SU-DHL-6 (cell line): Measurements from ENCODE around the gene ALDH1A1.

Source experiments
- H2AFZ ChIP-seq: fragments of 200-600 bp; sonication (generic); 2 replicates; pipeline ENCODE4 v1.6.1; 2014; ENCODE audit warnings: low read depth, mild to moderate bottlenecking, moderate library complexity, mixed read lengths, antibody characterized with exemption, low read length; ENCODE audit not compliant: severe bottlenecking
- H3F3A ChIP-seq: fragments of 200-600 bp; shearing (Covaris generic); 2 replicates; pipeline ENCODE4 v1.6.0; 2016; ENCODE audit warnings: antibody characterized with exemption, mild to moderate bottlenecking; ENCODE audit not compliant: insufficient read depth
- H3K27ac ChIP-seq: fragments of 200-600 bp; sonication (generic); 2 replicates; pipeline ENCODE4 v1.5.1; 2016; ENCODE audit warnings: low read depth, mild to moderate bottlenecking, low read length, moderate library complexity, mixed read lengths
- H3K27me3 ChIP-seq: fragments of 200-600 bp; sonication (generic), shearing (Covaris generic); 2 replicates; pipeline ENCODE4 v1.6.0; 2014; ENCODE audit warnings: mild to moderate bottlenecking, low read length
- H3K36me3 ChIP-seq: fragments of 200-600 bp; sonication (generic); 2 replicates; pipeline ENCODE4 v1.6.1; 2014; ENCODE audit warnings: mild to moderate bottlenecking, low read length, mixed read lengths
- H3K4me2 ChIP-seq: fragments of 300-600, 200-600 bp; shearing (Covaris generic), sonication (generic); 2 replicates; pipeline ENCODE4 v1.6.0; 2014; ENCODE audit warnings: low read length, low read depth, mild to moderate bottlenecking; ENCODE audit not compliant: poor library complexity, severe bottlenecking
- H3K4me3 ChIP-seq: fragments of 200-600 bp; sonication (generic); 2 replicates; pipeline ENCODE4 v1.5.1; 2014; ENCODE audit warnings: antibody characterized with exemption, low read length, mild to moderate bottlenecking, mixed read lengths; ENCODE audit not compliant: insufficient read depth, poor library complexity, severe bottlenecking
- H3K79me2 ChIP-seq: fragments of 200-600 bp; sonication (generic); 2 replicates; pipeline ENCODE4 v1.6.1; 2014; ENCODE audit warnings: mild to moderate bottlenecking, low read length, moderate library complexity; ENCODE audit not compliant: insufficient read depth
- H3K9ac ChIP-seq: fragments of 200-600 bp; sonication (generic); 2 replicates; pipeline ENCODE4 v1.7.0; 2014; ENCODE audit warnings: mild to moderate bottlenecking, low read length
- H3K9me2 ChIP-seq: fragments of 200-600 bp; sonication (generic); replicated peaks from 2 replicates; pipeline ENCODE4 v1.6.1; 2014; ENCODE audit warnings: low read length; ENCODE audit not compliant: insufficient read depth
- H3K9me3 ChIP-seq: fragments of 200-600 bp; sonication (generic); 2 replicates; pipeline ENCODE4 v1.6.1; 2014; ENCODE audit warnings: low read length, mixed read lengths; ENCODE audit not compliant: insufficient read depth
- H4K20me1 ChIP-seq: fragments of 200-600 bp; sonication (generic); 2 replicates; pipeline ENCODE4 v1.6.1; 2014; ENCODE audit warnings: low read depth, mild to moderate bottlenecking, antibody characterized with exemption, low read length, moderate library complexity, mixed read lengths
- EZH2phosphoT487 ChIP-seq: fragments of 200-600 bp; sonication (generic), shearing (Covaris generic); conservative IDR thresholded peaks from 2 replicates; pipeline ENCODE4 v1.6.1; 2018; ENCODE audit warnings: mild to moderate bottlenecking, antibody characterized with exemption, low read length, moderate library complexity, mixed read lengths
- TF ChIP-seq, protein P1 (sequence below): fragments of 200-600 bp; sonication (generic); IDR thresholded peaks from one replicate; pipeline ENCODE4 v1.5.1; 2017; ENCODE audit warnings: antibody characterized with exemption, mild to moderate bottlenecking, low read length, moderate library complexity; ENCODE audit not compliant: insufficient read depth, poor library complexity, severe bottlenecking

Gene ALDH1A1

DNA sequence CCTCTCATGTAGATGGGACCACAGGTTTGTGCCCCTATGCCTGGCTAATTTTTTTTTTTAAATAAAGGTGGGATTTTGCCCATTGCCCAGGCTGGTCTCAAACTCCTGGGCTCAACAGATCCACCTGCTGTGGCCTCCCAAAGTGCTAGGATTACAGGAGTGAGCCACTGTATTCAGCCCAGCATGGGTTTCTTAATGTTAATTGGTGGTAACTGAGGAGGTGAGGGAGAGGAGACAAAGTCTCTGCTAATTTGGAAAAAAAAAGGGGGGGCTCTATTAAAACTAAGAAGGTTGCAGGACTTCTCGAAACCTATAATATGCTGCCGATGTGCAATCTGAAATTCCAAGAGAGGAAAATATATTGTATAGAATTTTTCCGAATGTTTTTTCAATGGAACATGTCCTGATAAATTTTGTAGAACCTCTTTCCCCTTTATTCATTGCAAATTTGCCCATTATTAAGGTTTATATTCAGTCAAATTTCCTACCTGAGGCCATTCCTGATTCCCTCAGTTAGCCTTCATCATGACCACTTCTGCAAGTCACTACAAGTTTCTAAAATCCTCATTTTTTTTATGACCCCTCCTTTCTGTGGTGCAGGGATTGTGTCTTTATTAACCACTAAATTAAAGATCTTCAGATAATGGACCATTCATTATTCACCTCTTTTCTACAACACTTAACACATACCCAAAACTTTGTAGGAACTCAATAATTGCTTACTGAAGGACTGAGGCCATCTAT is 52.9 kb downstream of the ALDH1A1 start:
- Histone ChIP-seq H3K9ac (no peak overlapping the region), H3K36me3 (no peaks in the 10 kb centered on the region), H3F3A (no peaks in the 10 kb centered on the region), H3K27ac (no peak overlapping the region), H3K27me3 (no peaks in the 10 kb centered on the region), H3K9me2 (no peaks in the 10 kb centered on the region), H3K4me2 (no peak overlapping the region), H3K4me3 (no peak overlapping the region), H4K20me1 (no peaks in the 10 kb centered on the region), H2AFZ (no peak overlapping the region), H3K79me2 (no peaks in the 10 kb centered on the region), H3K9me3 (no peaks in the 10 kb centered on the region)
- TF ChIP-seq EZH2phosphoT487: no peak
- TF ChIP-seq, protein P1, sequence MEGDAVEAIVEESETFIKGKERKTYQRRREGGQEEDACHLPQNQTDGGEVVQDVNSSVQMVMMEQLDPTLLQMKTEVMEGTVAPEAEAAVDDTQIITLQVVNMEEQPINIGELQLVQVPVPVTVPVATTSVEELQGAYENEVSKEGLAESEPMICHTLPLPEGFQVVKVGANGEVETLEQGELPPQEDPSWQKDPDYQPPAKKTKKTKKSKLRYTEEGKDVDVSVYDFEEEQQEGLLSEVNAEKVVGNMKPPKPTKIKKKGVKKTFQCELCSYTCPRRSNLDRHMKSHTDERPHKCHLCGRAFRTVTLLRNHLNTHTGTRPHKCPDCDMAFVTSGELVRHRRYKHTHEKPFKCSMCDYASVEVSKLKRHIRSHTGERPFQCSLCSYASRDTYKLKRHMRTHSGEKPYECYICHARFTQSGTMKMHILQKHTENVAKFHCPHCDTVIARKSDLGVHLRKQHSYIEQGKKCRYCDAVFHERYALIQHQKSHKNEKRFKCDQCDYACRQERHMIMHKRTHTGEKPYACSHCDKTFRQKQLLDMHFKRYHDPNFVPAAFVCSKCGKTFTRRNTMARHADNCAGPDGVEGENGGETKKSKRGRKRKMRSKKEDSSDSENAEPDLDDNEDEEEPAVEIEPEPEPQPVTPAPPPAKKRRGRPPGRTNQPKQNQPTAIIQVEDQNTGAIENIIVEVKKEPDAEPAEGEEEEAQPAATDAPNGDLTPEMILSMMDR: no peak

DNA sequence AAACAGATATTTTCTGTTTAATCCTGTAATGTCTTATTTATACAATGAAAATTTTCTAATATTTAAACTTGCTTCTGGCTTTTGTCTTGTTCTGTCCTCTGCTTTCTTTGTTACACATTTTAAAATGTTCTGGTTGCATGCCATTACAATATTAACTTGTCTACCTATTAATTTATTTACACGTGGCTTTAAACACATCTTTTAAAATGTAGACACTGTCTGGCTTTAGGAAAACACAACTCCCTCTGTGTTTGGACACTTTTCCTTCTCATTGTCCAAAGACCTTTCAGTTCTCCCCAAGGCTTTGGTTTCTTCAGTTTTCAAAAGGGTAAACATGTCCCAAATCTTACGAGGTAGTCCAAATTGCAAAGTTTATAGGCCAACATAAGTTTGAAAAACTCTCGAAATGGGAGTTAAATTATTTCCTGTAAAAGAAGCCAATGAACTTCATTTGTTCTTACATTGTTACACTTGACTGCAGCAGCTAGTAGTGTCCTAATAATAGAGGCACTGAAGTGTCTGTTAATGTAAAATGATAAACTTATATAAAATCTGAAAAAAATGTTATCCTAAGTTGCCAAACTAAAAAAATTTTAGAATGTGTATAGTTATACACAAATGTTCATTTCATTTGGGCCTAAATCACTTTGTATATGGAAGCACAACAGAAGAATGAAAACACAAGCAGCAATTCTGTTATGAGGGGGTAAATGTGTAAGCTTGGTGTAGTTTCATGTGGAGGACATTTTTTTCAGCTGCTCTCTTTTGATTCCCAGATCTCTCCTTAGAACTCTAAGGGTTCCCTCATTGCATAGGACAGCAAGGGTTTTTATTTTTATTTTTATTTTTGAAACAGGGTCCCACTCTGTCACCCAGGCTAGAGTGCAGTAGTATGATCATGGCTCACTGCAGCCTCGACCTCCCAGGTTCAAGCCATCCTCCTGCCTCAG is 53.8 kb downstream of the ALDH1A1 start:
- Histone ChIP-seq H3K9me2 (no peaks in the 10 kb centered on the region; the same call in 1 of the 2 replicates), H3K27me3 (no peaks in the 10 kb centered on the region), H3K4me2 (no peak overlapping the region), H3K79me2 (no peaks in the 10 kb centered on the region), H3K9me3 (no peaks in the 10 kb centered on the region), H3K4me3 (no peak overlapping the region), H2AFZ (no peak overlapping the region), H4K20me1 (no peaks in the 10 kb centered on the region), H3K36me3 (no peaks in the 10 kb centered on the region), H3K27ac (no peak overlapping the region), H3K9ac (no peak overlapping the region), H3F3A (no peaks in the 10 kb centered on the region)
- TF ChIP-seq, protein P1: no peak
- no peak for TF ChIP-seq EZH2phosphoT487

DNA sequence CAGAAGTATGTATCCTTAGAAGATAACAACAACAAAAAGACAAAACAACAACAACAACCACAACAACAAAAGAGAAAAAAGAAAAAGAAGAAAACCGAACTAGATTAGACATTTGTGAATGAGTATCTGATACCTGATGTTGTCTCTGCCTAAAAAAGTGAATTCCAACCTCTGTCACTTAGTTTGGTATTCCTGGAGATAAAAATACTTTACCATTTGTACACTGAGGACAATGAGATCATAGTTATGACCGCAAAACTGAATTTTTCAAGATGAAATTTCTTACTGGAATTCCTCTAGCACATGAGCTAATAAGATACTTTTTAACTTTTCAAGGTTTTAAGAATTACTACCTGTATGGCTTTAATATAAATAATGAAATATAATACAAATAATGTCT is 54.5 kb downstream of the ALDH1A1 start:
- no peak for TF ChIP-seq EZH2phosphoT487
- TF ChIP-seq, protein P1: no peak

More for the DNA sequence above, 54.5 kb downstream of the ALDH1A1 start:
- Histone ChIP-seq H3K27ac (no peak overlapping the region), H3K9me3 (no peaks in the 10 kb centered on the region), H2AFZ (no peak overlapping the region), H3K36me3 (no peaks in the 10 kb centered on the region), H3K4me3 (no peak overlapping the region), H3K9ac (no peak overlapping the region), H4K20me1 (no peaks in the 10 kb centered on the region), H3K27me3 (no peaks in the 10 kb centered on the region), H3K79me2 (no peaks in the 10 kb centered on the region), H3K9me2 (no peaks in the 10 kb centered on the region; the same call in 1 of the 2 replicates), H3F3A (no peaks in the 10 kb centered on the region), H3K4me2 (no peak overlapping the region)
